ENCODE data around the gene WDR93.

DNA sequence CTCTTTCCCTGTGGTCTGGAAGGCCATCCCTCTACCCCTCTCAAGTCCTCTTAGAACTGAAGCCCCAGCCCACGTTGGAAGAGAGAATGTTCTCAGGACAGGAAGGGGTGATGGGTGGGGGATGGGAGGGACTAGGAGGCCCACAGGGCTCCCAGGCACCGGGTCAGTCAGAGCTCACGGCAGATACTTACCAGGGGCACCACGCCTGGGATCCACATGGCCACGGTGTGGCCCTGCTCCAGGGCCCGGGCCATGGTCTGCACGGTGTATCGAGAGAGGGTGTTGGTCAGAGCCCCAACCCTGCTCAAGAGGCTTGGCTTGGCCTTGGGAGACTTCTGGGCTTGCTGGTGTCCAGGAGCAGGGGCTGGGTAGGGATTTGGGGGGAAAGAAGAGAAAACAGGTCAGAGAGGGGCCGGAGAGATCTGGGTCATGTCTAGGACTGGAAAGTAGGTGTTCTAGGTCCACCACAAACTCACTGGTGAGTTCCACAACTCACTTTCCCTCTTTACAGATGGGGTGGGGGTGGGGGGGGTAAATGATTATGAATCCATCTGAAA, 21.2 kb upstream of the WDR93 start:
- TF ChIP-seq EP300 (IDR thresholded peaks at IDR 0.05) (no peak), CTCF (IDR thresholded peaks at IDR 0.05) (no peak), POLR2A (IDR thresholded peaks at IDR 0.05) (no peak), POLR2AphosphoS5 (IDR thresholded peaks at IDR 0.05) (no peak)

All from suprapubic skin (tissue), 4 donors.